Prostate gland (tissue), 2 donors: ENCODE data around the gene MOB3C. TPM values are rescaled to one million over a fixed set of nuclear protein-coding genes. Genes with fewer than 3 reads are reported as not detected.

Source experiments
- DNase-seq: peaks from one replicate; pipeline ENCODE4 v3.0.0-alpha.2; 2019; ENCODE audit warnings: low spot score
- H3K27ac ChIP-seq, 2 donors: fragments of 200-600 bp; sonication (generic); 2 replicates each; pipeline ENCODE4 v1.5.1; 2017 to 2019
- H3K27me3 ChIP-seq: fragments of 200-600 bp; sonication (generic); replicated peaks from 2 replicates; pipeline ENCODE4 v1.5.1; 2019; ENCODE audit not compliant: insufficient read depth
- H3K36me3 ChIP-seq, 2 donors: fragments of 200-600 bp; sonication (generic); 1 replicate in 1 of 2; 2 replicates in 1 of 2; pipeline versions ENCODE4 v1.5.1 to v1.8.1; 2017 to 2019
- H3K4me1 ChIP-seq: fragments of 200-600 bp; sonication (generic); replicated peaks from 2 replicates; pipeline ENCODE4 v1.5.1; 2019
- H3K4me3 ChIP-seq, 2 donors: fragments of 200-600 bp; sonication (generic); 2 replicates each; pipeline ENCODE4 v1.5.1; 2017 to 2019
- H3K9me3 ChIP-seq: fragments of 200-600 bp; sonication (generic); 2 replicates; pipeline ENCODE4 v1.5.1; 2017
- POLR2A ChIP-seq: fragments of 450-650 bp; IDR thresholded peaks from one replicate; pipeline ENCODE4 v1.6.1; 2016; ENCODE audit warnings: antibody characterized with exemption, mild to moderate bottlenecking
- POLR2AphosphoS5 ChIP-seq: sonication (generic); formaldehyde crosslinking; IDR thresholded peaks from one replicate; pipeline ENCODE4 v1.6.1; 2017; ENCODE audit warnings: antibody characterized with exemption
- WGBS: methylation state at CpG from one replicate; pipeline ENCODE4 v1.1.5; 2018; 5-methylcytosine and 5-hydroxymethylcytosine counted together
- intact Hi-C: fragments of 100-400 bp; cut with DNase I; formaldehyde crosslinking; loops from one replicate; pipeline ENCODE4 v1.14.2; 2022
- total RNA-seq, 2 donors: library from RNA; depleted of rRNA; stranded (reverse); fragments of >200 nt; gene quantifications; one replicate each; pipeline ENCODE4 v1.1.0, GENCODE V29; 2016
- TF ChIP-seq, protein P1 (sequence below), 4 experiments: fragments of 200-600 bp in 2 of 4; fragments of 450-650 bp in 2 of 4; sonication (generic) in 2 of 4; IDR thresholded peaks; 1 replicate in 3 of 4; 2 replicates in 1 of 4; pipeline ENCODE4 v1.5.1; 2016 to 2019; ENCODE audit warnings: antibody characterized with exemption in 4 of 4, mild to moderate bottlenecking in 2 of 4, moderate library complexity in 2 of 4

MOB3C gene
- total RNA-seq, 2 donors from 2014 or later = 19.4 to 19.7 TPM

DNA sequence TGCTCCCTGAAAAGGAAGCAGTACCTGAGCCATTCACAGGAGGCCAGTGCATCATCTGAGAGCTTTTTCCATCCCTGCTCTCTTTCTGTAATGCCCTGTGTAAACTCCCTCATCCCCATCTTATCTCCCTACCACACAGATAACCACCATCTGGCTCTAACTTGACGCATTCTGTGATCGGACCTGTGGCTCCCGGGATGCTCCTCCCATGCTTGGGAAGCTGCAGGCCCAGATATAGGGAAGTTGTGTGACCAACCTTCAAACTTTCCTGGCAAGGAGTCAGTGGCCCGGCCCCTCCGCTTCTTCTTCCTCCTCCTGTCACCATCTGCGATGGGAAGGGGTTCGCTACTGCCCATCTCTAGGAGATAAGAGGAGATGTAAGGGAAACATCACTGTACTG, 33.6 kb downstream of the MOB3C start:
- no peak overlapping the region for H3K27ac ChIP-seq
- TF ChIP-seq POLR2AphosphoS5 = no peak
- H3K9me3 ChIP-seq = no peaks in the 10 kb centered on the region
- intact Hi-C loops = no loop called here
- no peaks in the 10 kb centered on the region for H3K27me3 ChIP-seq
- H3K4me3 ChIP-seq = no peak overlapping the region
- WGBS = 79% methylated on average over 7 of the region's 7 CpGs
- H3K36me3 ChIP-seq = no peaks in the 10 kb centered on the region
- no peak for DNase-seq
- H3K4me1 ChIP-seq = no peaks in the 10 kb centered on the region

DNA sequence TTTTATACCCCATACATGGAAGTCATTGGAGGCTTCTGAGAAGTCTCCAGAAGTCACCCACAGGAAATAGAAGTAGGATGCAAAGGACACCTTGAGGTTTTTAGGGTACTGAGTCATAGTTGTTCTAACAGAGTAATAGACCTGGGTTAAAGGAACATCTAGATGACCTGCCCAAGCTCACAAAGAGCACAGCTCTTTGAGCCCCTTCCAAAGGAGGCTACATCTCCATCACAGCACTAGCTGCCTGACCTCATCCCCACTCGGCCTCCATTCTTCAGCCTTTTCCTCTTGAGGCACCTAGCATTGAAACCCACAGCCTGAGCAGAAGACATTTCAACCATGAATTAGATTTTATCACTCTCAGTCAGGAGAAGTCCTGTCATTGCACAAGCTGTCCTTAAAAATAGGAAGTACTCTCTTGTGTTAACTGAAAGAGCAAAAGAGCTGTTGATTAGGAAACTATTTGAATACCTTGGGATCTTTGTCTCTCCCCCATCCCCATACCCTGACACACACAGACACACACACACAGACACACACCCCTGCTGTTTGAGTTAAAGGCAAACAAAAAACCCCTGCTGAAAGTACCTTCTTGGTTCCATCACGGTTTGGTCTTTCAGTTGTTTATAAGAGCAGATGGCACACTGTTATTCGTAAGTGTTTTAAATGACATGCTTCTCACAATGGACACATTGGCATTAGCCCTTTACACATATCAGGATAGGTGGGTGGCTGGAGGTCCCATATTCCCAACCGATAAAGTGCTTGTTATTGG, 34.7 kb downstream of the MOB3C start:
- Histone ChIP-seq H3K4me3 (no peak overlapping the region), H3K9me3 (no peaks in the 10 kb centered on the region), H3K4me1 (no peaks in the 10 kb centered on the region), H3K27me3 (no peaks in the 10 kb centered on the region), H3K36me3 (no peaks in the 10 kb centered on the region), H3K27ac (no peak overlapping the region)
- intact Hi-C loops = no loop called here
- WGBS = 88% methylated on average over 4 of the region's 4 CpGs
- TF ChIP-seq POLR2AphosphoS5 = no peak
- TF ChIP-seq, protein P1, sequence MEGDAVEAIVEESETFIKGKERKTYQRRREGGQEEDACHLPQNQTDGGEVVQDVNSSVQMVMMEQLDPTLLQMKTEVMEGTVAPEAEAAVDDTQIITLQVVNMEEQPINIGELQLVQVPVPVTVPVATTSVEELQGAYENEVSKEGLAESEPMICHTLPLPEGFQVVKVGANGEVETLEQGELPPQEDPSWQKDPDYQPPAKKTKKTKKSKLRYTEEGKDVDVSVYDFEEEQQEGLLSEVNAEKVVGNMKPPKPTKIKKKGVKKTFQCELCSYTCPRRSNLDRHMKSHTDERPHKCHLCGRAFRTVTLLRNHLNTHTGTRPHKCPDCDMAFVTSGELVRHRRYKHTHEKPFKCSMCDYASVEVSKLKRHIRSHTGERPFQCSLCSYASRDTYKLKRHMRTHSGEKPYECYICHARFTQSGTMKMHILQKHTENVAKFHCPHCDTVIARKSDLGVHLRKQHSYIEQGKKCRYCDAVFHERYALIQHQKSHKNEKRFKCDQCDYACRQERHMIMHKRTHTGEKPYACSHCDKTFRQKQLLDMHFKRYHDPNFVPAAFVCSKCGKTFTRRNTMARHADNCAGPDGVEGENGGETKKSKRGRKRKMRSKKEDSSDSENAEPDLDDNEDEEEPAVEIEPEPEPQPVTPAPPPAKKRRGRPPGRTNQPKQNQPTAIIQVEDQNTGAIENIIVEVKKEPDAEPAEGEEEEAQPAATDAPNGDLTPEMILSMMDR (IDR thresholded peaks at IDR 0.05) = no peak
- no peak for TF ChIP-seq POLR2A
- no peak for DNase-seq

DNA sequence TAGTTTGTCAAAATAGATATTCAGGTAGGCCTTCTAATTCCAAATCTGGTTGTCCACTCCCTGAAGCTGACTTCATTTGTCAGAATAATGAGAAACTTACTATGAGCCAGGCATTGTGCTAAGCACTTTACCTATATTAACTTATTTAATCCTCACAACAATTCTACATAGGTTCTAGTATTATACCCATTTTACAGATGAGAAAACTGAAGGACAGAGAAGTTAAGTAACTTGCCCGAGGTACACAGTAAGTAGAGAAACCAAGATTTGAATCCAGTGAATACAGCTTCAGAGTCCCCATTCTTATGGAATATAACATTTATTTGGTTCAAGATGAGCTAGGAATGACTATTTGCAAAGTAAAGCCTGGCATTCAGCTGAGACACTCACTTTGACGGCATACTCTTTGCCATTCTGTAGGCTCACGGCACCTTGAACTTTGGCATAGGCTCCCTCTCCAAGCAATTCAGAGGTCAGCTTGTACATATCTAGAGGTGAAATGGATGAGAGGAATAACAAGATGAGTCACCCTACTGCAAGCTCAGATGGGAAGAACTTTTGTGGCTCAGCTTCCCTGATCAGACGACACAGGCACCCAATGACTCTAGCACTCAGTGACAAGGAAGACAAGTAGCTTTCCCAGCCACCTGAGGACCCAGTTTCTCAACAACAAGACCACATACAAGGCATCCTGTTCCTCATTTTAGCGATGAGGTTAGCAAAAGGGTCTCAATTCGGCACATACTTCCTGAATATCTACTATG, 36.3 kb downstream of the MOB3C start:
- DNase-seq = no peak
- H3K27me3 ChIP-seq = no peaks in the 10 kb centered on the region
- no peaks in the 10 kb centered on the region for H3K9me3 ChIP-seq
- 90% methylated on average over 6 of the region's 6 CpGs for WGBS
- no peaks in the 10 kb centered on the region for H3K4me1 ChIP-seq
- intact Hi-C loops = no loop called here
- H3K36me3 ChIP-seq = no peaks in the 10 kb centered on the region
- H3K27ac ChIP-seq = no peak overlapping the region
- no peak for TF ChIP-seq POLR2AphosphoS5
- TF ChIP-seq POLR2A = no peak
- TF ChIP-seq, protein P1 (IDR thresholded peaks at IDR 0.05) = no peak
- H3K4me3 ChIP-seq = no peak overlapping the region

DNA sequence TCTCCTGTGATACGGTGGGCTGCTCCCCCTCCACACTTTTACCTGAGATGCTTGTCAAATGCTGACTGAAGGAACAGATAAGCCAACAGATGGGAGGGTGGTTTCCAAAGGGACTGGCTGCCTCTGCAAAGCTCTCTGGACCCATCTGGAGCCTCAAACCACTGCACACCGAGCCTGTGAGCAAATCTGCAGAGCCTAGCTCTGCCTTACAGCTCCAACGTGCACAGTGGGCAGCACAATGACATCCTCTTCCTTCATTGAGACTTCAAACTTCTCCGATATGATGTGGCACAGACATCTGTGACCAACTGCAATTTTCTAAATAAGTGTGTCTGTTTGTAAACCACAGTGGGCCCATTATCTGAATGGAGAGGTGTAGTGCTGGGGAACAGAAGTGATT, 38.9 kb downstream of the MOB3C start:
- no peak for DNase-seq
- intact Hi-C loops = no loop called here
- H3K9me3 ChIP-seq = no peaks in the 10 kb centered on the region

DNA sequence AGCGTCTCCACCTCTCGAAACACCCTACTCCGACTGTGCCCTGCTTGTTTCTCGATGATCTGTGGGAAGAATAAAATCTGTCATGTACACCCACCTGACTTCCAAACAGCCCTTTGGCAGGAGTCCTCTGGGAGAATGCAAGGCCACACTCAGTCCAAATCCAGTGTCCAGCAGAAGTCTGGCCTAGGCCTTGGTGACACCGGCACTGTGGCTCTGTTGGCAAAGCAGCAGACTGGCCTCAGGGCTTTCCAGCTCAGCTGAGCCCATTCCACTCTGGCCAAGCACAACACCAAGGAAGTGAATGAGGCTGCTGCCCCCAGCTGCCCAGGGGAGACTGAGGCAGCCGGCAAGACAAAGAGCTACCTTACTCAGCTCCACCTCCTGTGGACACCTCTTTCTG, 40.0 kb downstream of the MOB3C start:
- H3K36me3 ChIP-seq = no peaks in the 10 kb centered on the region
- intact Hi-C loops = no loop called here
- H3K27me3 ChIP-seq = no peaks in the 10 kb centered on the region
- TF ChIP-seq POLR2A = no peak
- TF ChIP-seq POLR2AphosphoS5 = no peak
- TF ChIP-seq, protein P1 (IDR thresholded peaks at IDR 0.05) = no peak
- H3K4me1 ChIP-seq = no peaks in the 10 kb centered on the region
- no peaks in the 10 kb centered on the region for H3K9me3 ChIP-seq
- WGBS = 89% methylated on average over 6 of the region's 6 CpGs
- H3K4me3 ChIP-seq = no peak overlapping the region
- H3K27ac ChIP-seq = no peak overlapping the region
- no peak for DNase-seq

More for the DNA sequence above, 38.9 kb downstream of the MOB3C start:
- no peaks in the 10 kb centered on the region for H3K36me3 ChIP-seq
- no peaks in the 10 kb centered on the region for H3K27me3 ChIP-seq
- 94% methylated on average over 4 of the region's 4 CpGs for WGBS
- no peaks in the 10 kb centered on the region for H3K4me1 ChIP-seq
- TF ChIP-seq, protein P1 (IDR thresholded peaks at IDR 0.05) = no peak
- no peak overlapping the region for H3K27ac ChIP-seq
- no peak overlapping the region for H3K4me3 ChIP-seq
